PC-9 (cell line): ENCODE measurements around the gene MAN1B1. TPM values are rescaled to one million over a fixed set of nuclear protein-coding genes. Genes with fewer than 3 reads are reported as not detected.

ENCODE experiments used
- BruUV-seq: library from RNA; stranded (reverse); fragments of 400-500 nt; replicated peaks from 2 replicates; lab custom pipeline; 2021; lab: Mats Ljungman, UMichigan
- CTCF ChIA-PET: fragments of 300-600 bp; sonication (Branson Sonifier 250); formaldehyde crosslinking; loops from one replicate; lab custom pipeline; 2022; ENCODE audit warnings: antibody characterized with exemption; lab: Charles Lee
- POLR2A ChIA-PET: fragments of 300-600 bp; sonication (Branson Sonifier 250); formaldehyde crosslinking; loops from one replicate; lab custom pipeline; 2022; ENCODE audit warnings: antibody characterized with exemption; ENCODE audit not compliant: unreplicated experiment; lab: Charles Lee
- DNase-seq, 2 experiments: peaks; one replicate each; pipeline versions ENCODE4 v3.0.0 to v3.0.0-alpha.2; 2015 to 2022; ENCODE audit warnings: mixed read lengths in 1 of 2
- H2AFZ ChIP-seq: fragments of 200-600 bp; sonication (generic); 2 replicates; pipeline ENCODE4 v1.8.1; 2017; ENCODE audit warnings: antibody characterized with exemption
- H3F3A ChIP-seq: fragments of 200-600 bp; sonication (generic); 2 replicates; pipeline ENCODE4 v1.8.1; 2017; ENCODE audit warnings: antibody characterized with exemption, mild to moderate bottlenecking, low read depth; ENCODE audit not compliant: insufficient read depth
- H3K27ac ChIP-seq: fragments of 200-600 bp; sonication (generic); 2 replicates; pipeline ENCODE4 v1.6.1; 2016; ENCODE audit warnings: mixed run types
- H3K27me3 ChIP-seq: fragments of 200-600 bp; sonication (generic); 2 replicates; pipeline ENCODE4 v1.6.1; 2016; ENCODE audit warnings: low read depth, mixed run types; ENCODE audit not compliant: insufficient read depth
- H3K36me3 ChIP-seq: fragments of 200-600 bp; sonication (generic); 2 replicates; pipeline ENCODE4 v1.6.1; 2016; ENCODE audit warnings: low read depth, mixed run types
- H3K4me1 ChIP-seq: fragments of 200-600 bp; sonication (generic); replicated peaks from 2 replicates; pipeline ENCODE4 v1.6.1; 2016; ENCODE audit warnings: mixed run types; ENCODE audit not compliant: insufficient read depth
- H3K4me2 ChIP-seq: fragments of 200-600 bp; sonication (generic); 2 replicates; pipeline ENCODE4 v1.6.1; 2017; ENCODE audit warnings: mixed run types
- H3K4me3 ChIP-seq: fragments of 200-600 bp; sonication (generic); 2 replicates; pipeline ENCODE4 v1.6.1; 2016; ENCODE audit warnings: mixed run types
- H3K79me2 ChIP-seq: fragments of 200-600 bp; sonication (generic); 2 replicates; pipeline ENCODE4 v1.6.1; 2017; ENCODE audit warnings: low read depth, mixed run types
- H3K9me2 ChIP-seq: fragments of 200-600 bp; sonication (generic); 2 replicates; pipeline ENCODE4 v1.8.1; 2017; ENCODE audit warnings: mild to moderate bottlenecking; ENCODE audit not compliant: insufficient read depth
- H3K9me3 ChIP-seq: fragments of 200-600 bp; sonication (generic); 2 replicates; pipeline ENCODE4 v1.8.1; 2016; ENCODE audit warnings: low read depth; ENCODE audit not compliant: insufficient read depth
- H4K20me1 ChIP-seq: fragments of 200-600 bp; sonication (generic); 2 replicates; pipeline ENCODE4 v1.8.1; 2017; ENCODE audit not compliant: insufficient read depth
- EZH2 ChIP-seq: fragments of 200-600 bp; sonication (generic); IDR thresholded peaks from 2 replicates; pipeline ENCODE4 v1.8.0; 2017; ENCODE audit warnings: antibody characterized with exemption, low read depth
- intact Hi-C: fragments of 100-400 bp; cut with micrococcal nuclease; formaldehyde crosslinking; loops from one replicate; pipeline ENCODE4 v1.10.0; 2022; ENCODE audit not compliant: unreplicated experiment
- total RNA-seq: library from RNA; stranded (reverse); gene quantifications from 2 replicates; pipeline ENCODE4 v1.2.3, GENCODE V29; 2021
- TF ChIP-seq, protein P1 (sequence below): fragments of 200-600 bp; sonication (generic); conservative IDR thresholded peaks from 2 replicates; pipeline ENCODE4 v1.6.1; 2017; ENCODE audit warnings: mixed run types, antibody characterized with exemption, mild to moderate bottlenecking, moderate library complexity

MAN1B1 gene
- total RNA-seq, 1 experiment from 2014 or later, result 79.3 TPM

DNA sequence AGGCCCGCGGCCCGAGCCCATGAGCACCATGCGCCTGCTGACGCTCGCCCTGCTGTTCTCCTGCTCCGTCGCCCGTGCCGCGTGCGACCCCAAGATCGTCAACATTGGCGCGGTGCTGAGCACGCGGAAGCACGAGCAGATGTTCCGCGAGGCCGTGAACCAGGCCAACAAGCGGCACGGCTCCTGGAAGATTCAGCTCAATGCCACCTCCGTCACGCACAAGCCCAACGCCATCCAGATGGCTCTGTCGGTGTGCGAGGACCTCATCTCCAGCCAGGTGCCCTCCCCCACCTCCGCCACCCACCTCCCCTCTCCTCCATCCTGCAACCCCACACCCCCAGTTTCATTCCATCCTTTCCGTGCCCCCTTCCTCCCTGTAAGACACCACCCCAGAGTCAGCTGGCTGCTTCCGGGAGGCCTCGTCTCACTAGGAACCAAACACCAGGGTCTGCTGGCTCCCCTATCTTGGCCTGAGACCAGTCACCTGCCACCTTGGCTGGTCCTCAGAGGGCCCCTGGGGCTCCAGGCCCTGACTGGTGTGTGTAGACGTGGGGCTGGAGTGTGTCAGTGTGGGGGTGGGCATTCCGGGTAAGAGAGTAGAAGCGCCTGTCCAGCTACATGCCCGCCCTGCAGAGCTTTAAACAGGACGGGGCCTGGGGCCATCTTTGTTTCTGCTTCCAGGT, 52.8 kb downstream of the MAN1B1 start:
- TF ChIP-seq, protein P1, sequence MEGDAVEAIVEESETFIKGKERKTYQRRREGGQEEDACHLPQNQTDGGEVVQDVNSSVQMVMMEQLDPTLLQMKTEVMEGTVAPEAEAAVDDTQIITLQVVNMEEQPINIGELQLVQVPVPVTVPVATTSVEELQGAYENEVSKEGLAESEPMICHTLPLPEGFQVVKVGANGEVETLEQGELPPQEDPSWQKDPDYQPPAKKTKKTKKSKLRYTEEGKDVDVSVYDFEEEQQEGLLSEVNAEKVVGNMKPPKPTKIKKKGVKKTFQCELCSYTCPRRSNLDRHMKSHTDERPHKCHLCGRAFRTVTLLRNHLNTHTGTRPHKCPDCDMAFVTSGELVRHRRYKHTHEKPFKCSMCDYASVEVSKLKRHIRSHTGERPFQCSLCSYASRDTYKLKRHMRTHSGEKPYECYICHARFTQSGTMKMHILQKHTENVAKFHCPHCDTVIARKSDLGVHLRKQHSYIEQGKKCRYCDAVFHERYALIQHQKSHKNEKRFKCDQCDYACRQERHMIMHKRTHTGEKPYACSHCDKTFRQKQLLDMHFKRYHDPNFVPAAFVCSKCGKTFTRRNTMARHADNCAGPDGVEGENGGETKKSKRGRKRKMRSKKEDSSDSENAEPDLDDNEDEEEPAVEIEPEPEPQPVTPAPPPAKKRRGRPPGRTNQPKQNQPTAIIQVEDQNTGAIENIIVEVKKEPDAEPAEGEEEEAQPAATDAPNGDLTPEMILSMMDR, result no peak
- TF ChIP-seq EZH2, result no peak
- Histone ChIP-seq H3K9me2 (no peaks in the 10 kb centered on the region), H4K20me1 (no peaks in the 10 kb centered on the region), H3K9me3 (no peaks in the 10 kb centered on the region), H3K27me3 (peaks cover 26% of the 10 kb centered on the region; the same call in 1 of the 2 replicates), H3K4me2 (no peak overlapping the region), H3K4me1 (no peaks in the 10 kb centered on the region), H2AFZ (no peak overlapping the region), H3K27ac (no peak overlapping the region), H3K79me2 (no peaks in the 10 kb centered on the region), H3K4me3 (no peak overlapping the region), H3K36me3 (no peaks in the 10 kb centered on the region), H3F3A (peaks cover 3% of the 10 kb centered on the region; the same call in 1 of the 2 replicates)
- intact Hi-C loops, result no loop called here
- POLR2A ChIA-PET, result no interaction called here
- DNase-seq, result no peak
- BruUV-seq, result no TSS peak
- CTCF ChIA-PET, result interaction anchor here (0.6 kb wide), 1 partner anchor 11 kb away, joined by 3 read pairs; no protein-coding TSS in a partner anchor

DNA sequence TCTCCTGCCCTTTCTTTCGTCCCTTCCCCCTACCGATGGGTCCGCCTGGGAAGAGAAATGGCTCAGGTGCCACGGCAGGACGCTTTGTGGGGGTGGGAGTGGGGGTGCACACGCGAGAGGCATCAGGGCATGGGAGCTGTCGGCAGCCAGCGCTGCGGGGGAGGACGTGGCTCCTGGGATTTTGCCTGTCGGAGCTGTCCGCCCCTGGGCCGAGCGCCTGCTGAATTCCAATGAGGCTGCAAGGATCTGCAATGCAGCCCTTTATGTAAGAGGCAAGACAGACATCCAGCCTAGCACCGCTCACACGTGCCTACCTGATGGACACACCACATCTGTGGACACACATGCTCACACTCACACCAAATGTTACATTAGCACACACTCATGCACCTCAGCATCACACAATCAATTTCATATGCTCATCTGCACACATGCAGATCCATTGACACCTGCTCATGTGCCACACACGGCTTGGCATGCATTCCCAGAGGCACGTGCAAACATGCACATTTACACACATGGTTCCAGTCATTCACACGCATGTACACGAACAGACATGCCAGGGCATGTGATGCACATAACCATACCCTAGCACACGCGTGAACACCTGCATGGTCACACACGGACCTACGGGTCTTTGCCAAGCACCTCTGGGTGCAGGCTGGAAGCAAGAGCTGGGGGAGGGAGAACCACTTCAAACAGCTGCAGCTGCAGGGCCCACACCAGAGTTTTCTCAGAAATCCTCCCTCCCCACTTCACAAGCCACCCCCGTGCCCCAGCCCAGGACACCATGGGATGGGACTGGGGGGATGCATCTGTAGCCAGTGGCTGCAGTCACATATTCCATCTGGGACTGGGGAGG, 53.6 kb downstream of the MAN1B1 start:
- BruUV-seq, result no TSS peak
- Histone ChIP-seq H4K20me1 (no peaks in the 10 kb centered on the region), H3K4me1 (no peaks in the 10 kb centered on the region), H3K36me3 (no peaks in the 10 kb centered on the region), H3K27ac (no peak overlapping the region), H3F3A (no peaks in the 10 kb centered on the region), H2AFZ (no peak overlapping the region), H3K79me2 (no peaks in the 10 kb centered on the region), H3K4me2 (no peak overlapping the region), H3K9me2 (no peaks in the 10 kb centered on the region), H3K4me3 (no peak overlapping the region), H3K9me3 (no peaks in the 10 kb centered on the region), H3K27me3 (peaks cover 26% of the 10 kb centered on the region; the same call in 1 of the 2 replicates)
- no peak for DNase-seq
- CTCF ChIA-PET, result interaction anchor here (0.6 kb wide), 1 partner anchor 10 kb away, joined by 3 read pairs; no protein-coding TSS in a partner anchor
- TF ChIP-seq, protein P1, result no peak
- TF ChIP-seq EZH2, result no peak
- intact Hi-C loops, result no loop called here
- POLR2A ChIA-PET, result no interaction called here

DNA sequence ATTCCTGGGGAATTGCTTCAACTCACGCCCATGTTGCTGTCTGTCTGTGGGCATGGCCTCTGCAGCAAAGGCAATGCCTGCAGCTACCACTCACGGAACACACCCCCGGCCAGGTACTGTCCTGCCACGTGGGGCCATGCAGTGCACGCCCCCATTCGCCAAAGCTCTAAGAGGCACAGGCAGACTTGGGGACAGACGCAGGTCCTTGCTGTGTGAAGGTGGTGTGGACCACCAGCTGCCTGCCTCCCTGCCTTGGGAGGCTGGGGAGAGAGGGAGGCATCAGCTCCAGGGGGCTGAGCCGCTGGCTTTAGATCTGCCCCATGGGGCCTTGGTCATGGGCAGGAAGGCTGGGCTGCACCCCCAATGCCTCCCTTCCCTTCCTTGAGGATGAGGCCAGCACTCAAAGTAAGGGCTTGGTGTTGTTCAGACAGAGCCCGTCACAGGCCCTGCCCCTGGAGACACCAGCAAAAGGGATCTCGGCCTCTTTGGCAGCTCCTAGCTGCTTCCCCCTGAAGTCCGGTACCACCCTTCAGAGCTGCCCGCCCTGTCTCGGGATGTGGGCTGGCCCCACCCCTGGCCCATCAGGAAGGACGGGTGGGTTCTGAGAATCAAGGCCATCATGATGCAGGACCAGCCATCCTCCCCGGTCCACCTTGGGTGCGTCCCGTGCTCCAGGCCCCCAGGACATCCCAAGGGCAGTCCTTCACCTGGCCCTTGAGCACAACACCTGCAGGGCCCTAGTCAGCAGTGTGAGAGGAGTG, 54.4 kb downstream of the MAN1B1 start:
- no peaks in the 10 kb centered on the region for H3K4me1 ChIP-seq
- H3K9me2 ChIP-seq, result no peaks in the 10 kb centered on the region
- H3K79me2 ChIP-seq, result no peaks in the 10 kb centered on the region
- H3K27me3 ChIP-seq, result peaks cover 26% of the 10 kb centered on the region; the same call in 1 of the 2 replicates
- DNase-seq, result no peak
- H3K9me3 ChIP-seq, result no peaks in the 10 kb centered on the region
- BruUV-seq, result no TSS peak
- H3K27ac ChIP-seq, result no peak overlapping the region
- ChIA-PET CTCF (no interaction called here), POLR2A (no interaction called here)
- no peak overlapping the region for H2AFZ ChIP-seq
- H3K4me3 ChIP-seq, result no peak overlapping the region
- H3K4me2 ChIP-seq, result no peak overlapping the region
- no peaks in the 10 kb centered on the region for H3F3A ChIP-seq
- H4K20me1 ChIP-seq, result no peaks in the 10 kb centered on the region
- TF ChIP-seq, protein P1, result no peak
- TF ChIP-seq EZH2, result no peak
- no peaks in the 10 kb centered on the region for H3K36me3 ChIP-seq
- intact Hi-C loops, result no loop called here
